CD1c-positive myeloid dendritic cell (primary cell): ENCODE data around the gene KLHL28.

ENCODE experiments used
- DNase-seq: peaks from one replicate; pipeline ENCODE4 v3.0.0-alpha.2; 2016; ENCODE audit errors: extremely low spot score

Gene KLHL28, protein sequence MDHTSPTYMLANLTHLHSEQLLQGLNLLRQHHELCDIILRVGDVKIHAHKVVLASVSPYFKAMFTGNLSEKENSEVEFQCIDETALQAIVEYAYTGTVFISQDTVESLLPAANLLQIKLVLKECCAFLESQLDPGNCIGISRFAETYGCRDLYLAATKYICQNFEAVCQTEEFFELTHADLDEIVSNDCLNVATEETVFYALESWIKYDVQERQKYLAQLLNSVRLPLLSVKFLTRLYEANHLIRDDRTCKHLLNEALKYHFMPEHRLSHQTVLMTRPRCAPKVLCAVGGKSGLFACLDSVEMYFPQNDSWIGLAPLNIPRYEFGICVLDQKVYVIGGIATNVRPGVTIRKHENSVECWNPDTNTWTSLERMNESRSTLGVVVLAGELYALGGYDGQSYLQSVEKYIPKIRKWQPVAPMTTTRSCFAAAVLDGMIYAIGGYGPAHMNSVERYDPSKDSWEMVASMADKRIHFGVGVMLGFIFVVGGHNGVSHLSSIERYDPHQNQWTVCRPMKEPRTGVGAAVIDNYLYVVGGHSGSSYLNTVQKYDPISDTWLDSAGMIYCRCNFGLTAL

DNA sequence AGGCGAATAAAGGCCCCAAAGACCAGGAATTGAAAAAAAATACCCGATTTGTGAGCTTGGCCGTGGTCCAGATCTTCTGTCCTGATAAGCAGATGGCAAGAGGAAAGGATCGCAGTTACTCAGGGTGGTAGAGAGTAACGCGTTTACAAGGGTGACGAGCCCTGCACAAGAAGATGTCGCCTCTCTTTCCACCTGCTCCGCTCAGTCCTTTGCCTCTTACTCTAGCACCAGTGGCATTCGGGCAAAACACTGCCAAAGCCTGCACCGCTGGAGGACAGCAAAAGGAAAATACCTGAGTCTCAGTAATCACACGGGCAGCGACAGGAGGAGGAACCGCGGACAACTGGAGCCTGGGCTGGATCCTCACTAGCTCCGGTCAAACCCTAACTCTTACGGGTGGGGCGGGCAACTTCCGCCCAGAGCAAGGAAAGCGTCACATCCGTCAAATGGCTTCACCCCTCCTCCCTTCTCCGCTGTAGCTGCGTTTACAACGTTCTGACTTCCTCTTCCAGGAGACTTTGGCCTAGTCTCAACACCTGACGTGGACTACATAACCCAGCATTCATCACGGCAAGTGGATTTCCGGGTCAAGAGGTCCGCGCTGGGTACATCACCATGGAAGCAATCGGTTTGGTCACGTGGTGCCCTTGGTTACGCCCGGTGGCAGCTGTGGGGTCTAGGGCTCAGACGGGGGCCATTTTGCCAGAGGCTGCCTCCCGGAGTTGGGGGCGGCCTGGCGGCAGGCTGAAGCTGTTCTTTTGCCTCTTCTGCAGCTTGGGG lies at the start of gene KLHL28, which contains the start of gene TOGARAM1:
KLHL28 (minus strand) TSS at position 394 of the 780 bp plus-strand sequence. CDS start 16,019 bp downstream, outside the sequence.
TOGARAM1 (plus strand) TSS at position 637 of the 780 bp plus-strand sequence. CDS start 232 bp downstream, outside the sequence.
- DNase-seq: peak; percentile 99

- no peak for DNase-seq
These were observed 42.2 kb upstream of the KLHL28 start for GRCh38 chr14:45003924-45004323.

DNA sequence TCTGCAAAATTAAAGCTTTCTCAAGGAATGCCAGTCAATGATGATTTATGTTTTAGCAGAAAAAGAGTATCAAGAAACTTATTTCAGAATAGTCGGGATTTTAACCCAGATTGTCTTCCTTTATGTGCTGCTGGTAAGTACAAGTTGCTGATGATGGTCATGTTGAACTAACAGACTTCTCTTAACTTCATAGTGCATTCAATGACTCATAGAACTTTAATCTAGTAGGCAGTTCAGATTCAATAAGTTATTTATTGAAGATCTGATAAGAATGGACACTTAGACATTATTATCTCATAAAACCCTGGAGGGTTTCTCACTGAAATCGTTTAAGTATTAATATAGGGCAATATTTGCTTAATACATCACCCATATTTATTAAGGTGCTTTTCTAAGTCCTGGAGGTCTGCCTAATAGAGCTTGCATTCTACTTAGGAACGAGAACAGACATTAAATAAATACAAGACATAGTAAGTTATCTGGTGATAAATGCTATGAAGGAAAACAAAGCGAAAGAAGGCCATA lies 34.1 kb upstream of the KLHL28 start:
- no peak for DNase-seq

- DNase-seq: no peak
These were observed 33.4 kb upstream of the KLHL28 start for GRCh38 chr14:44995196-44995595.

DNA sequence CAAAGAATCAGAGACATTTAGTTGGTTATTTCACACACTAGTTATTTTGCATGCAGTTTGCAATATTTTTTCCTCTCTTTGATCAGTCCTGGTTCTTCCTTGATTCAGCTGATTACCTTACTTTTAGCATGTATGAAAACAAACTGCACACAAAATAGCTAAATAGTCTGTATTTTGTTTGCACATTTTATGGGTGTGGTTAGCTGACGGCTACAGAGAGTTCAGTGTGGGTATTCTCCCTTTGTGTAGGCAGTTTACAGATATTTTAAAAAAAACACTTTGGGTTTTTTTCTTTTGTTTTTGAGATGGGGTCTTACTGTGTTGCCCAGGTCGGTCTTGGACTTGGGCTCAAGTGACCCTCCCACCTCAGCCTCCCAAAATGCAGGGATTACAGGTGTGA lies 28.8 kb upstream of the KLHL28 start:
- no peak for DNase-seq

- peak; percentile 46 for DNase-seq
These were observed 28.0 kb upstream of the KLHL28 start for GRCh38 chr14:44989497-44990440.

- no peak for DNase-seq
These were observed 26.9 kb upstream of the KLHL28 start for GRCh38 chr14:44988694-44989093.

- no peak for DNase-seq
These were observed 20.8 kb upstream of the KLHL28 start for GRCh38 chr14:44982594-44982993.

- DNase-seq: no peak
These were observed 19.5 kb upstream of the KLHL28 start for GRCh38 chr14:44981198-44981597.

GRCh38 chr14:44979740-44980356 lies 18.1 kb upstream of the KLHL28 start:
- no peak for DNase-seq

GRCh38 chr14:44979273-44979672 lies 17.5 kb upstream of the KLHL28 start:
- no peak for DNase-seq

DNA sequence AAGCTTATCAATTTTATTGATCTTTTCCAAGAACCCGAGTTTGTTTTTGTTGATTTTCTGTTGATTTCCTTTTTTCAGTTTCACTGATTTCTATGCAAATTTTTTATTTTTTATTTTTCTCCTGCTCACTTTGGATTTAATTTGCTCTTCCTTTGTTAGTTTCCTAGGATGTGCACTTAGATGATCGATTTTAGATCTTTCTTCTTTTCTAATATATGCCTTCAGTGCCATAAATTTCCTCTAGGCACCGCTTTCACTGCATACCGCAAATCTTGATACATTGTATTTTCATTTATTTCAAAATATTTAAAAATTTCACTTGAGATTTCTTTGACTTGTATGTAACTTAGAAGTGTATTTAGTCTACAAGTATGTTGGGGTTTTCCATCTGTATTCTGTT lies 9.7 kb upstream of the KLHL28 start:
- no peak for DNase-seq

GRCh38 chr14:44970907-44971306 lies 9.2 kb upstream of the KLHL28 start:
- DNase-seq: no peak

DNA sequence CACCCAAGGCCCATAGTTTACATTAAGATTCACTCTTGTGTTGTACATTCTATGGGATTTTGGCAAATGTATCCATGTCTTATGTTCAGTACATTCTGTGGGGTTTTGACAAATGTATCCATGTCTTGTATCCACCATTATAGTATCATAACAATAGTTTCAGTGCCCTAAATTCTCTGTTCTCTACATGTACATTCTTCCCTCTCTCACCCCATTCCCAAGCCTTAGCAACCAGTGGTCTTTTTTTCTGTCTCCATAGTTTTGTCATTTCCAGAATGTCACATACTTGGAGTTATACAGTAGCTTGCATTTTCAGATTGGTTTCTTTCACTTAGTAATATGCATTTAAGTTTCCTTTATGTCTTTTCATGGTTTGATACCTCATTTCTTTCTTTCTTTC lies 7.0 kb upstream of the KLHL28 start:
- DNase-seq: no peak

GRCh38 chr14:44966601-44967336 lies 5.0 kb upstream of the KLHL28 start:
- DNase-seq: no peak

- no peak for DNase-seq
These were observed 2.1 kb upstream of the KLHL28 start for GRCh38 chr14:44963775-44964380.

- peak; percentile 26 for DNase-seq
These were observed 1.3 kb upstream of the KLHL28 start for GRCh38 chr14:44963044-44963528.

GRCh38 chr14:44962334-44963043 lies 742 bp upstream of the KLHL28 start:
- peak; percentile 39 for DNase-seq

- DNase-seq: peak; percentile 76
These were observed 595 bp downstream of the KLHL28 start for GRCh38 chr14:44961151-44961553.
